GM21529 (cell line): ENCODE data around the gene NCOA1.
A peak's percentile ranks its signal among the peaks of the same experiment; 100 is the strongest.

Experiments
- ATAC-seq: cut with Tn5 transposase; IDR thresholded peaks from one replicate; pipeline ENCODE4 v1.9.1; 2021; ENCODE audit not compliant: unreplicated experiment

NCOA1 gene

GRCh38 chr2:24725956-24726355 is 234.9 kb downstream of the NCOA1 start:
- peak; percentile 64 for ATAC-seq

DNA sequence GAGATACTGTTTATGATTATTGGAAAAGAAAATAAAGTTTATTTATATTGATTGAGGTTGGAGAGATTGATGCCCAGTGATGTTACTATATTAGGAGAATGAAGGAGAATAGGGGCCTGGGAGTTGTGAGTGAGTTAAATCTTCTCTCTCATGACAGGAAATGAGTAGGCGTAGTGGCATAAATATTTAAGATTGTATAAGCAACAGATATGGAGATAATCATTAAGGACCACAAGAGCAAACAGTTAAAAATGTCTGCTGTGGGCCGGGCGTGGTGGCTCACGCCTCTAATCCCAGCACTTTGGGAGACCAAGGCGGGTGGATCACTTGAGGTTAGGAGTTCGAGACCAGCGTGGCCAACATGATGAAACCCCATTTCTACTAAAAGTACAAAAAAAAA is 239.4 kb downstream of the NCOA1 start:
- ATAC-seq, result no peak

DNA sequence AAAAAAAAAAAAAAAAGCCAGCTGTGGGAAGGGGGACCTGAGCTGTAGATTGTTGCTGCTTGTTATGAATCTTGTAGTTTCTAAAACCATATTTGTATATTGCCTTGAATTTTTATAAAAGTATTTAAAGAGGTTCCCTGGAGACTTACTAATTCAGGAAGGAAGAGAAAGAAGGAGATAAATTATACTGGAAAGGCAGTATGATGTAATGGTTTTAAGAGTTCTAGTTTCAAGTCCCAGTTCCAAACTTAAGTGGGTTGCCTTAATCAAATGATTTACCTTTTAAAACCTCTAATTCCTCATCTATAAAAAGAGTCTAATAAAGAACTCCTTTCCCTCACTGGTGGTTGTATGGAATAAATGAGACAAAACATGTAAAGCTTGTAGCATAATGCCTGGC is 240.0 kb downstream of the NCOA1 start:
- ATAC-seq, result no peak

DNA sequence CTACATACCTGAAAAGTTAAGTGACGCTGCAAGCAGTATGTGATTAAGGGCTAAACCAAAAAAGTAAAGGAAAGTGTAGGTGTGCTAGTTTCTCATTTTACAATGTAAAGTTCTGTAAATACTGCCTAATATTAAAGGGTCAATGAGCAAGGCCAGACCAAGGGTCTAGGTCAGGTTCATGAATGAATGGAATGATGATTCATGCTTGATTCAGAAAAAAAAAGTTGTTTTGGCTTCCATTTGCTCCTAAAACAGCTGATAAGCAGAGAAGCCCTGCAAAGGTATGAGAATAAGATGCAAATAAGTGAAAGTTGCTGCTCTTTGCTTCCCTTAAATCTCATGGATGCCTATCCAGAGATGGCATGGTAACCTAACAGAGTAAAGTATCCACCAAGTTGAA is 240.9 kb downstream of the NCOA1 start:
- ATAC-seq, result no peak

GRCh38 chr2:24734741-24735140 is 243.7 kb downstream of the NCOA1 start:
- no peak for ATAC-seq

DNA sequence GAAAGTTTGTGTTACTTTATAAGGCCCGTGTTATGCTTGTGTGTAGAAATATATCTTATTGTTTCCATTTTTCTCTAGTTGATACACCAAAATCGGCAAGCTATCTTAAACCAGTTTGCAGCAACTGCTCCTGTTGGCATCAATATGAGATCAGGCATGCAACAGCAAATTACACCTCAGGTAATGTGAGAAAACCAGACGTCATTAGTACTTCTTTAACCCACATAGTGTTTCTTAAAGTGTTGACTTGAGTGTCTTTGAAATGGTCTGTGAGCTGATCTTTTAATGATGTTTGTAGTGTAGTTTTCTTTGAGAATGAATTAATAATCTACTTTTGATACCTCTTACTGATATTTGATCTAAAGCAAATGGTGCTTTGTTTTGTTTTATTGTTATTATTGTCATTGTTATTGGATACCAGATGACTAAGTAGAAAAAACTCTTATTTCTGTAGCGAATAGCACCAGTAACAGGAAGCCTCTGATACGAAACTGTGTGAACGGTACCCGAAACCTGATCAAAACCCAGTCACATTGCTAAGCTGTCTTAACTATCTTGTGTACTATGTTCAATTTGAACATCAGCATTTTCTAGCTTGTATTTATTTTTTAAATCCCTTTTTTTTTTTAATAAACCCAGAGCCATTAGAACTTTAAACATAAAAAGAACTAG is 248.4 kb downstream of the NCOA1 start:
- no peak for ATAC-seq

GRCh38 chr2:24740142-24740541 is 249.1 kb downstream of the NCOA1 start:
- ATAC-seq, result no peak

DNA sequence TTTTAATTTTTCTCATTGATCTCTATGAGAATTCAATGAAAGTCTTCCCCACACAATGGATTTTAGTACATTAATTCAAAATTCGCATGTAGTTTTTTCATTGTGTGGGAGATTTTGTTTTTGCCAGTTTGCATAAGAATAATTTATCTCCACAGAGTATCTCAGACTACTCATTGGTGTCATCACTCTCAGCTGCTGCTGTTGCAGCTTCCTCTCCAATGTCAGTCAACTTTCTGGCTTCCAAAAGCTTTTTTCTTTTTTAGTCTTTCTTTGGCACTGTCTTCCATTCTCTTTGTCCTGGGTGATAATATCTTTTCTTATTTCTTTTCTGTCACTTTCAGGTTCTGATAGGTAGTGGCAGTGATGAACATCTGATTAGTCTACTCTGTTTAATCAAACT is 251.7 kb downstream of the NCOA1 start:
- no peak for ATAC-seq

DNA sequence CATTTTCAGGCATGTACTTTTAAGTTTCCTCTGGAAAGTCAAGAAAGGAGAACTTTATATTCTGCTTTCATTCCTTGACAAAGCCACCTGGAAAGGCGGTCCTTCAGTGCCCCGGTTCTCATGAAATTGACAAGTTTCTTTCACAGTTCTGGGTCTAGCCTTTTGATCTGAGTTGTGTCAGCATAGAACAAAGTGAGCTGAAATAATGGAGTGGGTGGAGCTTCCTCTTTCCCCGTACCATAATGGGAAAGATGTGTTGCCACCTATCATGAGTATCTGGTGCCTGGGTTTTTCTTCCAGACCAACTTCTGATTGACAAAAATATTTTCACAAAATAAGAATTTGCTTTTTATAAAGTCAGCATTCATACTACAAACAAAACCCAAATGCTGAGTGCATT is 252.9 kb downstream of the NCOA1 start:
- no peak for ATAC-seq

- no peak for ATAC-seq
Observed at GRCh38 chr2:24744356-24744755, 253.3 kb downstream of the NCOA1 start.

GRCh38 chr2:24745825-24746224 is 254.8 kb downstream of the NCOA1 start:
- ATAC-seq, result no peak

DNA sequence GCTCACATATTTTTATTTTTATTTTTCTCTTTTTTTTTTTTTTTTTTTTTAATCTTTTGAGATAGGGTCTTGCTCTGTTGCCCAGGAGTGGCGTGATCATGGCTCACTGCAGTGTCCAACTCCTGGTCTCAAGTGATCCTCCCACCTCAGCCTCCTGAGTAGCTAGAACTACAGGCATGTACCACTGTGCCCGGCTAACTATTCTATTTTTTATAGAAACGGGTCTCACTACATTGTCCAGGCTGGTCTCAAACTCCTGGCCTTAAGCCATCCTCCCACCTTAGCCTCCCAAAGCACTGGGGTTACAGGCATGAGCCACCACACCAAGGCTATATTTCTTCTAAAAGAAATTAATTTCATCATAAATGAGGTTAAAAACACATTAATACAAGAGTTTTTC is 256.2 kb downstream of the NCOA1 start:
- no peak for ATAC-seq

GRCh38 chr2:24749069-24749691 is 258.1 kb downstream of the NCOA1 start:
- ATAC-seq, result no peak

- no peak for ATAC-seq
Observed at GRCh38 chr2:24754985-24755705, 264.1 kb downstream of the NCOA1 start.

DNA sequence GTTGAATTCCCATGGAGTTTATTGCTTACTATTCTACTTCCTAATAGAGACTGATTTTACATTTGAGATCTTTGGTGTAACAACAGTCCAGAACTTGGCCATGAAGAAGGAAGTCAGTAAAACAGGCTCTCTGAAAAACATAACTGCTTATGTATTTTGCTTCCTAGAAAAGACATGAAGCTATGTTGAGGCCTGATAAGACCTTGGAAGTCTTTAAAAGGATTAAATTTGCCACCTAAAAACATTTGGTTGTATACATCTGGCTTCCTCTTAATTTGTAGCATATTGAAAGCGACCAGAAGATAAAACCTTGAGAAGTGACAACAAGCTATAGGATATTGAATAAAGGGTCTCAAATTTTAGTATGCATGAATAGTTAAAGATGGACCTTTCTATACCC is 265.7 kb downstream of the NCOA1 start:
- no peak for ATAC-seq

DNA sequence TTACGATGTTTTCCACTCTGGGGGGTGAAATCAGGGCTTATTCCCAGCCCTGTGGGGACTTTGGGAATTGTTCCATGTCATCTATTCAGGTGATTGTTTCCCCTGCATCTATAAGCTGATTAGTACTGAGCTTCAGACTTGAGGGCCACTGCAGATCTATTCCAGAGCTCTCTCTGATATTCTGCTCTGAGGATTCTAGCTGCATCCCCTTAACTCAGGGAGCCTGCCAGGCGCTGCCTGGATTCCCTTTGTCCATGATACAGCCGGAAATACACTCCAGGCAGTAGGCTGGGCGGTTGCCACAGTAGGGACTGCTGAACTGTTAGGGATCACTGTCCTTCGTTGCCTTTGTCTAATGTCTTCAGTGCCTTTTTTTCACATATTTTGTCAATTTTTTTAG is 270.8 kb downstream of the NCOA1 start:
- ATAC-seq, result no peak

DNA sequence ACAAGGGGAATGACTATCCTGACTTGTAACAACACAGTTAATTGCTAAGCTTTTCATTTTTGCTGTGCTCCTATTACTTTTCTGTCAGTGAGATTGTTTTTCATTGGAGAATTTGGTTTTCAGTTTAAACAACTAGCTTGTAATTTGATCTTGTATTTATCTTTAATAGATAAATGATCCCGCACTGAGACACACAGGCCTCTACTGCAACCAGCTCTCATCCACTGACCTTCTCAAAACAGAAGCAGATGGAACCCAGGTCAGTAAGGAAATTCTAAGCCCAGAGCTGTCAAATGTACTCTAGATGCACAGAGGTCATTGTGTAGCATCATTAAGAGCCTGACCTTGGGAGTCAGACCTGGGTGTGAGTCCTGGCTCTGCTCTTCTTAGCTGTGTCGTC is 271.5 kb downstream of the NCOA1 start:
- no peak for ATAC-seq

- no peak for ATAC-seq
Observed at GRCh38 chr2:24763843-24764242, 272.8 kb downstream of the NCOA1 start.

DNA sequence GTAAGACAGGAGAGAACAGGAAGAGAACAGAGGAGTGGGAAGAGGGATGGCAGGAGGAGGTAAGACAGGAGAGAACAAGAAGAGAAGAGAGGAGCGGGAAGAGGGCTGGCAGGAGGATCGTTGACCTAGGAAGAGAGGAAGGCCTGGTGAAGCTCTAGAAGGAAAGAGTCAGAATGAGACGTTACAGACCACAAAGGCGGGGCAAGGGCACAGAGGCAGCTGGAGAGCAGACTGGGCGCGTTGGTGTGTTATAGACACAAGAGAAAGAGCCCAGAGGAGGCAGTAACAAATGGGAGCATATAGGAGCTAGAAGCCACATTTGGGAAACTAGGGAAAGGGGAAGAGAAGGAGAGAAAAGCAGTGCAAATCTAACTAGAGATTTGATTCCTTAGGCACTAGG is 275.6 kb downstream of the NCOA1 start:
- no peak for ATAC-seq

DNA sequence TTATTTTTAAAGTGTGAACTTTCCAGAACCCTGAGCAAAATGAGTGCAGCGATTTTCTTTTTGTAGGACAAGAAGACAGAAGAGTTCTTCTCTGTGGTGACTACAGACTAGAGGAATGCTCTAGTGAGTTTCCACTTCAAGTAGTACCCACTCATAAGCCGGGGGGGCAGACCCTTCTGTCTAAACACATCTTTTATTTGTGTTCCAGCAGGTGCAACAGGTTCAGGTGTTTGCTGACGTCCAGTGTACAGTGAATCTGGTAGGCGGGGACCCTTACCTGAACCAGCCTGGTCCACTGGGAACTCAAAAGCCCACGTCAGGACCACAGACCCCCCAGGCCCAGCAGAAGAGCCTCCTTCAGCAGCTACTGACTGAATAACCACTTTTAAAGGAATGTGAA is 277.0 kb downstream of the NCOA1 start:
- ATAC-seq, result no peak

DNA sequence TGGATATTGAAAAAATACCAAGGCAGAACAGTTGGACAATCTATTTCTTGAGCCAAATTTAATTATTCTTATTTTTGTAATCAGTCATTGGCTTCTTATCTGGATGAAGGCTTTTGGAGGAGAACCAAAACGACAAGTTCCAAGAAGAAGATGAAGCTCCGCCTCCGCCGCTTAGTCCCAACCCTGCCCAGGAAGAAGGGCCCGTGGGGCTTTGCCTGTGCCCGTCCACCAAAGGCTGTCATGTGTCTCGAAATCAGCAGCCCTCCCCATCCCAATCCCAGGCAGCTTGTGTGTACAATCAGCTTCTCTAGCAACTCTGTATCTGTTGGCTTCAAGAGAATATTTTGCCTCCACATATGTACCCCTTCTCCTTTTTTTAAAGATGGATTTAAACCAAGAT is 277.5 kb downstream of the NCOA1 start:
- ATAC-seq, result no peak

- no peak for ATAC-seq
Observed at GRCh38 chr2:24771061-24771460, 280.0 kb downstream of the NCOA1 start.
